Measurements from ENCODE around the gene CHN1. TPM values are rescaled to one million over a fixed set of nuclear protein-coding genes. Genes with fewer than 3 reads are reported as not detected.

Gene CHN1
- total RNA-seq, 1 donor from 2014 or later, result 30.6 TPM

- no peak for TF ChIP-seq CTCF (IDR thresholded peaks at IDR 0.05)
- Histone ChIP-seq H3K4me3 (no peak overlapping the region), H3K27ac (no peak overlapping the region), H3K36me3 (no peaks in the 10 kb centered on the region), H3K4me1 (no peaks in the 10 kb centered on the region), H3K27me3 (no peaks in the 10 kb centered on the region), H3K9me3 (no peaks in the 10 kb centered on the region)
- intact Hi-C loops (cut with DNase I), result no loop called here
- DNase-seq (no peak), ATAC-seq (no peak)
These were observed 12.3 kb downstream of the CHN1 start for GRCh38 chr2:174992886-174993285.

- peak; percentile 55 for TF ChIP-seq CTCF (IDR thresholded peaks at IDR 0.05)
- intact Hi-C loops (cut with DNase I), result loop anchor here (10.0 kb wide), 1 partner anchor 211 kb away; no protein-coding TSS in a partner anchor
These were observed 19.6 kb downstream of the CHN1 start for GRCh38 chr2:174985614-174986013.

GRCh38 chr2:174984561-174984960, 20.6 kb downstream of the CHN1 start:
- Histone ChIP-seq H3K4me1 (no peaks in the 10 kb centered on the region), H3K9me3 (no peaks in the 10 kb centered on the region), H3K27ac (no peak overlapping the region), H3K36me3 (no peaks in the 10 kb centered on the region), H3K27me3 (no peaks in the 10 kb centered on the region), H3K4me3 (no peak overlapping the region)
- DNase-seq (no peak), ATAC-seq (no peak)
- intact Hi-C loops (cut with DNase I), result loop anchor here (10.0 kb wide), 1 partner anchor 210 kb away; no protein-coding TSS in a partner anchor
- TF ChIP-seq CTCF (IDR thresholded peaks at IDR 0.05), result no peak

More at GRCh38 chr2:174985614-174986013, 19.6 kb downstream of the CHN1 start:
- ATAC-seq (no peak), DNase-seq (no peak)
- no peak overlapping the region for H3K4me3 ChIP-seq
- H3K27ac ChIP-seq, result no peak overlapping the region
- H3K9me3 ChIP-seq, result no peaks in the 10 kb centered on the region
- H3K4me1 ChIP-seq, result no peaks in the 10 kb centered on the region
- no peaks in the 10 kb centered on the region for H3K36me3 ChIP-seq
- H3K27me3 ChIP-seq, result no peaks in the 10 kb centered on the region

- Histone ChIP-seq H3K9me3 (no peaks in the 10 kb centered on the region), H3K27me3 (no peaks in the 10 kb centered on the region), H3K27ac (no peak overlapping the region), H3K4me1 (no peaks in the 10 kb centered on the region), H3K4me3 (no peak overlapping the region), H3K36me3 (no peaks in the 10 kb centered on the region)
- TF ChIP-seq CTCF (IDR thresholded peaks at IDR 0.05), result no peak
- no peak for DNase-seq
- intact Hi-C loops (cut with DNase I), result loop anchor here (10.0 kb wide), 1 partner anchor 207 kb away; no protein-coding TSS in a partner anchor
- no peak for ATAC-seq
These were observed 23.9 kb downstream of the CHN1 start for GRCh38 chr2:174981331-174981730.

- no peak overlapping the region for H3K27ac ChIP-seq
- ATAC-seq, result no peak
- no peaks in the 10 kb centered on the region for H3K9me3 ChIP-seq
- no peak for TF ChIP-seq CTCF (IDR thresholded peaks at IDR 0.05)
- no peak for DNase-seq
- intact Hi-C loops (cut with DNase I), result loop anchor here (10.0 kb wide), 1 partner anchor 205 kb away; no protein-coding TSS in a partner anchor
- no peaks in the 10 kb centered on the region for H3K36me3 ChIP-seq
- H3K4me1 ChIP-seq, result no peaks in the 10 kb centered on the region
- no peaks in the 10 kb centered on the region for H3K27me3 ChIP-seq
- H3K4me3 ChIP-seq, result no peak overlapping the region
These were observed 25.2 kb downstream of the CHN1 start for GRCh38 chr2:174979996-174980395.

GRCh38 chr2:174977364-174977763, 27.8 kb downstream of the CHN1 start:
- no peak for TF ChIP-seq CTCF (IDR thresholded peaks at IDR 0.05)
- ATAC-seq, result no peak
- intact Hi-C loops (cut with DNase I), result no loop called here

More at GRCh38 chr2:174977364-174977763, 27.8 kb downstream of the CHN1 start:
- H3K36me3 ChIP-seq, result no peaks in the 10 kb centered on the region
- DNase-seq, result no peak
- H3K27ac ChIP-seq, result no peak overlapping the region
- no peaks in the 10 kb centered on the region for H3K4me1 ChIP-seq
- no peak overlapping the region for H3K4me3 ChIP-seq
- no peaks in the 10 kb centered on the region for H3K9me3 ChIP-seq
- no peaks in the 10 kb centered on the region for H3K27me3 ChIP-seq
